Activated T-cell treated with anti-CD3 and anti-CD28 coated beads for 4 hours (primary cell): Measurements from ENCODE around the gene MIGA1.
"Not testable (repeated sequence)": the region's sequence is repeated elsewhere in the genome, so short reads cannot be mapped to it uniquely, and the experiment has no call there.

Experiments used
- DNase-seq: peaks from one replicate; pipeline ENCODE4 v3.0.0-alpha.2; 2020

MIGA1 gene

GRCh38 chr1:77797991-77798390 lies 18.5 kb downstream of the MIGA1 start:
- no peak for DNase-seq

- DNase-seq = no peak
Observed at GRCh38 chr1:77802026-77802425, 22.6 kb downstream of the MIGA1 start.

GRCh38 chr1:77803371-77803770 lies 23.9 kb downstream of the MIGA1 start:
- DNase-seq = no peak

- not testable (repeated sequence) for DNase-seq
Observed at GRCh38 chr1:77809787-77810462, 30.5 kb downstream of the MIGA1 start.

DNA sequence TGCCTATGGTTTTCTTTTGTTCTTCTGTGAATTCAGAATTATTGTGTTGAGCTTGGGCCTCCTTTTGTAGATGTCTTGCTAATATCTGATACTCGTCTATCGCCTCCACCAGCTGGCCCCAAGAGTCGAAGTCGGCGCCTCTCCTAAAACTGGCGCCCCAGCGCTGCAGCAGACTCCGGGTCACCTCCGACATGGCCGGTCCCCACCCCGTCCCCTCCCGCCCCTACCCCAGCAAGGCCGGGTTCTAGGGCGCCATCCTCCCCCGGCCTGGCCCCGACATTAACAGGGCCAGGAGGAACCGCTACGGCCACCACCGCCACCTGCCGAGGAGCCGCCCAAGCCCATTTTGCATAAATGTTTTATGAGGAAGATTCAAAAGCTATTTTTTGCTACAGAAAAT lies 32.1 kb downstream of the MIGA1 start:
- DNase-seq = not testable (repeated sequence)

- DNase-seq = no peak
Observed at GRCh38 chr1:77817368-77818209, 38.1 kb downstream of the MIGA1 start.

DNA sequence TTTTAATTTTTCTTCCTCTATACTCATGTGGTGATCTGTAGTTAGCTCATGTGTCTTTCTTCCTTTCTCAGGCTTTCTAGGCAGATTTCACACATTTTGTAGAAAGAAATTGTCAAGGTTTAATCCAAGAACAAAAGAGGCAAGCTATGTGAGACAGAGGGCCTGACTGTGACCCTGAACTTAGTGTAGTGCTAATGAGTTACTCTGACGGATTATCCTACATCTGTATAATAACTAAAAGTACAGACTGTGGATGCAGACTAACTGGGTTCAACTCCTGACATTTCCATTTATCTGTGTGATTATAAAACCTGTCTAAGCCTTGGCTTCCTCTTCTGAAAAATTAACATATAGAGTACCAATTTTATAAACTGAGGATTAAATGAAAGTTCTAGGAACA lies 40.7 kb downstream of the MIGA1 start:
- DNase-seq = no peak

DNA sequence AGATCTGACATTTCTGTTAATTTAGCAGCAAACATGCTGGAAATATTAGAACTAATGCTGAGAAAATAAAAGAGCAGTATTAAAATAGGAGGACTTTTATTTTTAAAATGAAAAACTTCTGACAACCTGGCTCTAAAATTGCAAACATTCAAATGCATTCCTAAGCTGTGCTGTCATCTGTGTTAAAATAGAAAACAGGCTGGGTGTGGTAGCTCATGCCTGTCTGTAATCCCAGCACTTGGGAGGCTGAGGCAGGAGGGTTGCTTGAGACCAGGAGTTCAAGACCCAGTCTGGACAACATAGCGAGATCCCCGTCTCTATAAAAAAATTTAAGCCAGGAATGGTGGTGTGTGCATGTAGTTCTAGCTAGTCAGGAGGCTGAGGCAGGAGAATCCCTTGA lies 44.6 kb downstream of the MIGA1 start:
- no peak for DNase-seq

DNA sequence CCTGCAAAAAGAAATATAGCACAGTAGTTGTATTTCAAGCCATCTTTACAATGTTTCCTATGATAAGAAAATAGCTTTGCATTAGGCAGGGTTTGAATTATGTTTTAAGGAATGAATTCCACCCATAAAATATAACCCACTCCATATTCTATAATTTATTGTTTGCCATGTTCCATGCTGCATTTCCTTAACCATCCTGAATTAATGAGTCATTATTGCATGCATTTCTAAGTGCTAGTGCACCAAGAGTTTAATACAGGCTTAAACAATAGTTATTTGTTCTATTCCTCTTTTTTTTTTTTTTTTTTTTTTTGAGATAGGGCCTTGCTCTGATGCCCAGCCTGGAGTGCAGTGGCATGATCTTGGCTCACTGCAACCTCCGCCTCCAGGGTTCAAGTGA lies 45.2 kb downstream of the MIGA1 start:
- DNase-seq = no peak

GRCh38 chr1:77825131-77825709 lies 45.8 kb downstream of the MIGA1 start:
- no peak for DNase-seq

DNA sequence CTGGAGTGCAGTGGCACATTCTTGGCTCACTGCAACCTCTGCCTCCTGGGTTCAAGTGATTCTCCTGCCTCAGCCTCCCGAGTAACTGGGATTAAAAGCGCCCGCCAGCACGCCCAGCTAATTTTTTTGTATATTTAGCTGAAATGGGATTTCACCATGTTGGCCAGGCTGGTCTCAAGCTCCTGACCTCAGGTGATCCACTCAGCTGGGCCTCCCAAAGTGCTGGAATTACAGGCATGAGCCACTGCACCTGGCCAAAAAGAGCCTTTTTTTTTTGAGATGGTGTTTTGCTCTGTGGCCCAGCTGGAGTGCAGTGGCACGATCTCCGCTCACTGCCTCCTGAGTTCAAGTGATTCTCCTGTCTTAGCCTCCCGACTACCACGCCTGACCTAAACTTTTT lies 47.4 kb downstream of the MIGA1 start:
- DNase-seq = not testable (repeated sequence)

GRCh38 chr1:77828098-77828497 lies 48.6 kb downstream of the MIGA1 start:
- no peak for DNase-seq

DNA sequence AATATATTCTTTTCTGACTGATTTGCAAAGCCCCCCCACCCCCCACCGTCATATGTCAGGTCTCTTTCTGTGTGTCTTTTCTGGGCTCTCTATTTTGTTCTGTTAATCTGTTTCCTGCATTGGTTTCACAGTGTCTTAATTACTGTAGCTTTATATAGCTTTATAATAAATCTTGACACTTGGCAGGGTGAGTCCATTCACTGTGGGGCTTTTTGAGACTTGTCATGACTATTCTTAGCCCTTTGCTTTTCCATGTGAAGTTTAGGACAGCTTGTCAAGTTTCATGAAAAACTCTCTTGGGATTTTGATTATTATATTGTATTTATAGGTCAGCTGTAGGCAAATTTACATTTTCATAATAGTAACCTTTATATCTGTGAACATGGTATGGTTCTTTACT lies 50.4 kb downstream of the MIGA1 start:
- no peak for DNase-seq

- no peak for DNase-seq
Observed at GRCh38 chr1:77830946-77831345, 51.5 kb downstream of the MIGA1 start.

DNA sequence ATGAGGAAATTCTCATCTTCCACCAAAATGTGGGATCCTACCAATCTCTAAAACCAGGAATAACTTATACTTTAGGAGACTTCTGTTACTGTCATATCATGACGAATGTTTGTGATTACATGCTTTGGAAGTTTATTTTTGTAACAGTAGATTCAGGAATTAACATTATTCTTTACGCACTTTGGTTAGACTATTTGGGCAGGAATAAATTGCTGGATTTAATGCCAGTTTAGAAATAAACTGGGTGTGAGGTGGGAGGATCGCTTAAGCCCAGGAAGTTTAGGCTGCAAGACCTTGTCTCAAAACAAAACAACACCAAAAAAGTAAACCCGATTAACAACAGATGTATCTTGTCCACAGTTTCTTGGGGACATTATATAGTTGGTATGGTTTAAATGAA lies 52.1 kb downstream of the MIGA1 start:
- DNase-seq = no peak

DNA sequence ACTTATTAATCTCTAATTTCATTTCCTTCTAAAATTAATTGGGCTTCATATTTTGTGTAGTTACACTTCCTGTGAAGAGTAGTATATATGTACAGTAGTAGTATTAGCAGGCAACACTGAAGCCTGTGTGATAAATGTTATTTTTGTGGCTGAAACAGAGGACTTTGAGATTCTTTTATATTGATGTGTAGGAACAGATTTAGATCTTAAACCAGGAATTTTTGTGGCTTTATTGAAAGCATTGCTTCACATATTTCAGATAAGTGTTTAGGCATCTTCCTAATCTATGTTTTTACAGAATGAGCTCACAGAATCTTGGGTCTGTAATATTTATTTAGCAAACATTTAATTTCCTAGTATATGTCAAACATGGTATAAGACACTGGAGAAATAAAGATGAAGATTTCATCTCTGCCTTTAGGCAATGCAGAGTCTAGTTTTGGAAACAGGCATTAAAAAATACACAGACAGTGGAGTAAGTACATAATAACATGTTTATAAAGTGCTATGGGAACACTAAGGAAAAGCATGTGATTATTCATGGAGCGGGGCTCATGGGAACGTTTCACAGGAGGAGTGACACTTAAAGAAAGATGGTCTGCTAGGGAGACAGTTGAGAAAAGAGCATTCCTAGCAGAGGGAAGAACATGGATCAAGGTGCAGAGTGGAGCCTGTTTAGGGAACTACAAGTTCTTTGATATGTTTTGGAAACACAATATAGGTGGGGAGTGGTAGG lies 52.7 kb downstream of the MIGA1 start:
- DNase-seq = no peak

- no peak for DNase-seq
Observed at GRCh38 chr1:77832901-77833300, 53.5 kb downstream of the MIGA1 start.

DNA sequence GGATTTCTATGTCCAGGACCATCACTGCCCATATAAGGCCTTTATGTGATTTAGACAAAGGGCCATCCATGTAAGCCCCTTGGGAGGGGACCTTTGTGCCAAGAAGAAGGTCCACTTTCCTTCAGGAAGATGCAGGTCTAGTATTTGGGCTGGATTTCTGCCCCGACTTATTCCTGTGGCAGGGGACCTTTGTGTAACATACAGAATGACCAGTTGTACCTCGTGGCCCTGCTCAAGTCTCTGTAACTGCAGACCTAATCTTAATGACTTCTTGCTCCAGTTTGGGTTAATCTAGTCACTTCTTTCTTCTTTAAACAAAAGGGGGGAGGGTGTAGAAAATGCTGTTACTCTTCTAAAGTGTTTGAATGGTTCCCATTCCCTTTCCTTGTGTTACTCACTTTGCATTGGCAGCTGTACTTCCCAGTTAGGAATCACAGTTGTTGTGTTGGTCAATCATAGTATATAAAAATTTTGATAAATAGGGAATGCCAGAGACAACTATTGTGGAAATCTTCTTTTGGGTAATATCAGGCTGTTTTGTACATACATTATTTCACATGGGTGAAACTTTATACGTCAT lies 54.2 kb downstream of the MIGA1 start:
- DNase-seq = no peak

- no peak for DNase-seq
Observed at GRCh38 chr1:77834771-77835334, 55.4 kb downstream of the MIGA1 start.

DNA sequence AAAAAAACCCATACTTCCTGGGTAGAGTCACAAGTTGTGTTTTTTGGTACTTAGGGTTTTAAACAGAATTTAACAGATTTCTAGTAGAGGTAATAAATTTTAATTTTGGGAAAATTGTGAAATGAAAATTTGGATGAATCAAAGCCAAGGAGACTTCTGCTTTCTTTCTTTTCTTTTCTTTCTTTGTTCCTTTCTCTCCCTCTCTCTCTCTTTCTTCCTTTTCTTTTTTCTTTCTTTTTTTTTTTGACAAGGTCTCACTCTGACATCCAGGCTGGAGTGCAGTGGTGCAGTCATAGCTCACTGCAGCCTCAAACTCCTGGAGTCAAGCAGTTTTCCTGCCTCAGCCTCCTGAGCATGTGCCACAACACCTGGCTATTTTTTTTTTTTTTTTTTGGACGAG lies 62.1 kb downstream of the MIGA1 start:
- DNase-seq = no peak

- no peak for DNase-seq
Observed at GRCh38 chr1:77845951-77846350, 66.5 kb downstream of the MIGA1 start.

- no peak for DNase-seq
Observed at GRCh38 chr1:77846966-77847365, 67.5 kb downstream of the MIGA1 start.

DNA sequence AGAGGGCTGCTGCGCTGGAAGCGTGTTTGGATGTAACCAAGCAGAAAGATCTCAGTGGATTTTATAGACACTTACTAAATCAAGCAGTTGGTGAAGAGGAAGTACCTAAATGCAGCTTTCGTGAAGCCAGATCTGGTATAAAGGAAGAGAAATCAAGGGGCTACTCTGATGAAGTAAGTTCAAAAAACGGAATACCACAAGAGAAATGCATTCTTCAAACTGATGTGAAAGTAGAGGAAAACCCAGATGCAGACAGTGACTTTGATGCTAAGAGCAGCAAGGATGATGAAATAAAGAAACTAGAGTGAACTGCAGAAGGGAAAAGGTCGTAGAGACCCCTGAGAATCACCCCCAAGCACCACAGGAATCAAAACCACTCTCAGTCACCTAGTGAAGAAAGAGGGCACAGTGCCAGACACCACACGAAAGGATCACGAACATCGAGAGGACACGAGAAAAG lies 68.2 kb downstream of the MIGA1 start:
- no peak for DNase-seq
